Transverse colon (tissue), 4 donors: ENCODE measurements around the gene NFXL1. TPM values are rescaled to one million over a fixed set of nuclear protein-coding genes. Genes with fewer than 3 reads are reported as not detected.

Experiments used
- DNase-seq: peaks from one replicate; pipeline ENCODE4 v3.0.0-alpha.2; 2019
- H3K27ac ChIP-seq, 4 donors: fragments of 200-600 bp; sonication (generic); 2 replicates each; pipeline ENCODE4 v1.5.1; 2016 to 2018; ENCODE audit warnings: inconsistent platforms in 4 of 4
- H3K27me3 ChIP-seq: fragments of 200-600 bp; sonication (generic); 2 replicates; pipeline ENCODE4 v1.5.1; 2017; ENCODE audit warnings: inconsistent platforms
- H3K36me3 ChIP-seq, 4 donors: fragments of 200-600 bp; sonication (generic); 2 replicates each; pipeline ENCODE4 v1.5.1; 2017 to 2019; ENCODE audit warnings: inconsistent platforms in 4 of 4
- H3K4me1 ChIP-seq, 4 donors: fragments of 200-600 bp; sonication (generic); 2 replicates each; pipeline ENCODE4 v1.5.1; 2017 to 2020; ENCODE audit warnings: inconsistent platforms in 4 of 4
- H3K4me3 ChIP-seq, 4 donors: fragments of 200-600 bp; sonication (generic); 1 replicate in 1 of 4; 2 replicates in 3 of 4; pipeline versions ENCODE4 v1.5.1 to v1.6.1; 2017 to 2019; ENCODE audit warnings: inconsistent platforms in 4 of 4
- H3K9me3 ChIP-seq, 2 donors: fragments of 200-600 bp; sonication (generic); 2 replicates each; pipeline ENCODE4 v1.5.1; 2017 to 2019; ENCODE audit warnings: inconsistent platforms in 2 of 2
- CTCF ChIP-seq, 5 experiments: fragments of 200-600 bp in 3 of 5; fragments of 450-650 bp in 2 of 5; sonication (generic) in 3 of 5; IDR thresholded peaks; 1 replicate in 2 of 5; 2 replicates in 3 of 5; pipeline ENCODE4 v1.5.1; 2016 to 2017; ENCODE audit warnings: antibody characterized with exemption in 5 of 5, inconsistent platforms in 3 of 5, mild to moderate bottlenecking in 2 of 5, moderate library complexity in 1 of 5
- EP300 ChIP-seq: sonication (generic); formaldehyde crosslinking; IDR thresholded peaks from one replicate; pipeline ENCODE4 v1.6.1; 2017; ENCODE audit warnings: antibody characterized with exemption, low read depth
- POLR2A ChIP-seq: fragments of 450-650 bp; IDR thresholded peaks from one replicate; pipeline ENCODE4 v1.6.1; 2016; ENCODE audit warnings: antibody characterized with exemption, mild to moderate bottlenecking, moderate library complexity
- POLR2AphosphoS5 ChIP-seq, 3 donors: sonication (generic); formaldehyde crosslinking; IDR thresholded peaks; one replicate each; pipeline ENCODE4 v1.6.1; 2016; ENCODE audit warnings: antibody characterized with exemption in 3 of 3
- WGBS, 2 donors: methylation state at CpG; one replicate each; pipeline ENCODE4 v1.1.5; 2018; ENCODE audit warnings: low coverage in 1 of 2; 5-methylcytosine and 5-hydroxymethylcytosine counted together
- in situ Hi-C, 4 donors: fragments of 200-750 bp; cut with MboI; loops; one replicate each; pipeline versions ENCODE4 v1.15.0 to v1.15.1; 2017; ENCODE audit warnings: low sequenced_read_pairs in 3 of 4, low pct_ligation_motif_present in 1 of 4, low pct_unique_long_range_greater_than_20kb in 1 of 4
- intact Hi-C: fragments of 100-400 bp; cut with DNase I; formaldehyde crosslinking; loops from one replicate; pipeline ENCODE4 v1.15.1; 2023; ENCODE audit warnings: low total_unique reads
- total RNA-seq, 4 donors: library from RNA; depleted of rRNA; stranded (reverse); fragments of >200 nt; gene quantifications; one replicate each; pipeline ENCODE4 v1.1.0, GENCODE V29; 2016

The NFXL1 gene
- total RNA-seq, 4 donors from 2014 or later, result 2.0 to 22.4 (median 9.3) TPM

GRCh38 chr4:47848041-47848440 is 66.3 kb downstream of the NFXL1 start:
- Histone ChIP-seq H3K36me3 (peaks cover 0 to 6% (median 5%) of the 10 kb centered on the region in 4 donors), H3K4me3 (no peak overlapping the region), H3K27ac (no peak overlapping the region), H3K9me3 (no peaks in the 10 kb centered on the region), H3K4me1 (peaks cover 0 to 12% (median 3%) of the 10 kb centered on the region in 4 donors), H3K27me3 (no peaks in the 10 kb centered on the region)
- no peak for DNase-seq
- TF ChIP-seq CTCF (IDR thresholded peaks at IDR 0.05), result no peak
- TF ChIP-seq POLR2A, result no peak
- no peak for TF ChIP-seq EP300
- TF ChIP-seq POLR2AphosphoS5 (IDR thresholded peaks at IDR 0.05), result no peak
- in situ Hi-C loops, result loop anchor here in 2 of 4 donors (25.0 kb wide), 2 partner anchors 161 to 186 kb away; no protein-coding TSS in a partner anchor
- WGBS, 2 donors, result 87 to 91% methylated on average over 2 of the region's 2 CpGs
- intact Hi-C loops, result no loop called here

- in situ Hi-C loops (loop anchor here in 2 of 4 donors (25.0 kb wide), 2 partner anchors 156 to 181 kb away; no protein-coding TSS in a partner anchor), intact Hi-C loops (no loop called here)
- DNase-seq, result no peak
These were observed 71.4 kb downstream of the NFXL1 start for GRCh38 chr4:47842985-47843384.

GRCh38 chr4:47840291-47840690 is 74.1 kb downstream of the NFXL1 start:
- WGBS, 2 donors, result 97 to 100% methylated on average over 1 of the region's 1 CpG
- DNase-seq, result no peak
- in situ Hi-C loops, result loop anchor here in 2 of 4 donors (25.0 kb wide), 2 partner anchors 153 to 178 kb away; no protein-coding TSS in a partner anchor
- H3K36me3 ChIP-seq, result no peaks in the 10 kb centered on the region
- peaks cover 0 to 26% (median 24%) of the 10 kb centered on the region in 4 donors for H3K4me1 ChIP-seq
- H3K4me3 ChIP-seq, result no peak overlapping the region
- intact Hi-C loops, result no loop called here
- peaks cover 12% of the 10 kb centered on the region for H3K27me3 ChIP-seq
- TF ChIP-seq EP300 (no peak), CTCF (IDR thresholded peaks at IDR 0.05) (no peak), POLR2A (no peak), POLR2AphosphoS5 (IDR thresholded peaks at IDR 0.05) (no peak)
- H3K9me3 ChIP-seq, result no peaks in the 10 kb centered on the region
- H3K27ac ChIP-seq, result no peak overlapping the region

More at GRCh38 chr4:47842985-47843384, 71.4 kb downstream of the NFXL1 start:
- TF ChIP-seq CTCF (IDR thresholded peaks at IDR 0.05) (no peak), POLR2A (no peak)
- peaks cover 0 to 3% (median under 1%) of the 10 kb centered on the region in 4 donors for H3K4me1 ChIP-seq
- peaks cover 0 to 6% (median 2%) of the 10 kb centered on the region in 4 donors for H3K36me3 ChIP-seq
- no peak overlapping the region for H3K27ac ChIP-seq
- no peak overlapping the region for H3K4me3 ChIP-seq
- H3K9me3 ChIP-seq, result no peaks in the 10 kb centered on the region
- H3K27me3 ChIP-seq, result no peaks in the 10 kb centered on the region

- Histone ChIP-seq H3K4me3 (no peak overlapping the region), H3K4me1 (peaks cover 0 to 26% (median 24%) of the 10 kb centered on the region in 4 donors), H3K36me3 (no peaks in the 10 kb centered on the region), H3K9me3 (no peaks in the 10 kb centered on the region), H3K27ac (no peak overlapping the region), H3K27me3 (peaks cover 16% of the 10 kb centered on the region)
- TF ChIP-seq EP300 (no peak), POLR2AphosphoS5 (IDR thresholded peaks at IDR 0.05) (no peak), POLR2A (no peak), CTCF (IDR thresholded peaks at IDR 0.05) (no peak)
- DNase-seq, result no peak
- in situ Hi-C loops (loop anchor here in 2 of 4 donors (25.0 kb wide), 2 partner anchors 152 to 177 kb away; no protein-coding TSS in a partner anchor), intact Hi-C loops (no loop called here)
- WGBS, 2 donors, result 68 to 72% methylated on average over 4 to 5 of the region's 5 CpGs
These were observed 75.1 kb downstream of the NFXL1 start for GRCh38 chr4:47839259-47839658.
